Aorta (tissue), 5 donors: ENCODE data around the gene SEH1L. TPM values are rescaled to one million over a fixed set of nuclear protein-coding genes. Genes with fewer than 3 reads are reported as not detected.
"Not testable (repeated sequence)": the region's sequence is repeated elsewhere in the genome, so short reads cannot be mapped to it uniquely, and the experiment has no call there.

Experiments
- ATAC-seq: fragments of 200-7000 bp; cut with Tn5 transposase; one replicate; pipeline ENCODE4 v1.9.1; 2022; ENCODE audit warnings: moderate library complexity; ENCODE audit not compliant: low FRiP score
- DNase-seq, 2 donors: peaks; one replicate each; pipeline ENCODE4 v3.0.0-alpha.2; 2020
- H3K27ac ChIP-seq, 2 donors: one replicate each; pipeline ENCODE4 v1.5.1; 2013; ENCODE audit warnings: low read length in 2 of 2, mild to moderate bottlenecking in 2 of 2, moderate library complexity in 2 of 2, control low read depth in 1 of 2, inconsistent platforms in 1 of 2, low read depth in 1 of 2
- H3K27me3 ChIP-seq, 2 donors: one replicate each; pipeline ENCODE4 v1.6.1; 2013; ENCODE audit warnings: control low read depth in 1 of 2, low read length in 1 of 2, mild to moderate bottlenecking in 1 of 2, moderate library complexity in 1 of 2; ENCODE audit not compliant: insufficient read depth in 2 of 2, control insufficient read depth in 1 of 2
- H3K36me3 ChIP-seq, 2 donors: one replicate each; pipeline ENCODE4 v1.6.1; 2013; ENCODE audit warnings: control low read depth in 1 of 2, low read length in 1 of 2, mild to moderate bottlenecking in 1 of 2; ENCODE audit not compliant: insufficient read depth in 2 of 2, control insufficient read depth in 1 of 2
- H3K4me1 ChIP-seq, 2 donors: one replicate each; pipeline ENCODE4 v1.6.1; 2013; ENCODE audit warnings: low read length in 2 of 2, control low read depth in 1 of 2, mild to moderate bottlenecking in 1 of 2, moderate library complexity in 1 of 2; ENCODE audit not compliant: insufficient read depth in 2 of 2, control insufficient read depth in 1 of 2
- H3K4me3 ChIP-seq, 2 donors: one replicate each; pipeline ENCODE4 v1.5.1; 2013; ENCODE audit warnings: low read length in 2 of 2, control low read depth in 1 of 2, mild to moderate bottlenecking in 1 of 2
- H3K9me3 ChIP-seq: one replicate; pipeline ENCODE4 v1.6.1; 2013; ENCODE audit warnings: mild to moderate bottlenecking, low read length; ENCODE audit not compliant: control insufficient read depth
- WGBS, 2 donors: extraction: QIAGEN DNeasy Blood & Tissue Kit; methylation state at CpG; one replicate each; pipeline ENCODE4 v1.1.7; 2013; 5-methylcytosine and 5-hydroxymethylcytosine counted together
- intact Hi-C, 2 donors: fragments of 100-400 bp; cut with DNase I; formaldehyde crosslinking; loops; one replicate each; pipeline versions ENCODE4 v1.14.2 to v1.15.0; 2022
- polyA plus RNA-seq, 2 donors: library from polyadenylated mRNA; stranded (reverse); fragments of 200-250 nt; gene quantifications; one replicate each; pipeline ENCODE4 v1.2.3, GENCODE V29; 2013
- total RNA-seq, 2 donors: library from RNA; stranded (reverse); fragmentation: NEBNext Ultra II Directional; extraction: Animal tissue kit (Norgen Biotek cat#: 25700); gene quantifications; one replicate each; pipeline ENCODE4 v1.2.1, GENCODE V29; 2021
- donor health status: healthy with polysubstance abuse.
- donor health status: Bipolar disorder and iron deficiency.
- donor health status: DM: no; HTN: no; CAD: no.
- donor health status: DM: no; HTN: no; CAD: no.
- donor health status: DM: yes; HTN: yes; CAD: no.

The SEH1L gene
- total and polyA plus RNA-seq, 4 donors: 10.8 to 45.9 (median 24.7) TPM

GRCh38 chr18:12960395-12960794 lies 12.6 kb downstream of the SEH1L start:
- Histone ChIP-seq H3K4me3 (no peak overlapping the region), H3K27ac (no peak overlapping the region), H3K9me3 (no peaks in the 10 kb centered on the region), H3K27me3 (peaks cover 0 to 1% of the 10 kb centered on the region in 2 donors), H3K36me3 (peaks cover 4 to 8% of the 10 kb centered on the region in 2 donors), H3K4me1 (no peaks in the 10 kb centered on the region)
- no peak for ATAC-seq
- no peak for DNase-seq
- 93 to 97% methylated on average over 2 of the region's 2 CpGs for WGBS, 2 donors
- intact Hi-C loops: no loop called here

DNA sequence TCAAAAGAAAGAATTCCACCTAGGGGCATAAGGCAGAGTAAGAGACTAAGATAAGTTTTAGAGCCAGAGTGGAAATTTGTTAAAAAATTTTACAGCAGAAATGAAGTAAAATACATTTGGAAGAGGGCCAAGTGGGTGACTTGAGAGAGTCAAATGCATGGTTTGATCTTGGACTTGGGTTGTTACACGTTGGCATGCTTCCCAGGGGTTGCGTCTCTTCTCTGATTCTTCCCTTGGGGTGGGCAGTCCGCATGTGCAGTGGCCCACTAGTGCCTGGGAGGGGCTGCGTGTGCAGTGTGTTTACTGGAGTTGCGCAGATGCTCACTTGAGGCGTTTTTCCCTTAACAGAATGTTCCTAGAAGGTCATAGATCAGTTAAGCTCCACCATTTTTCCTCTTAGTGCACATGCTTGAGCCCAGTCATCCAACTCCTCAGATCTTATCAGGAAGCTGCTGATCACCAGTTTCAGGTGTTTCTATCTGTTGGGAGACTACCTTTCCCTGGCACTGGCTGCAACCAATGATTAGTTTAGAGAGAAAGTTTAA lies 13.1 kb downstream of the SEH1L start:
- Histone ChIP-seq H3K36me3 (peaks cover 4 to 8% of the 10 kb centered on the region in 2 donors), H3K27ac (no peak overlapping the region), H3K27me3 (peaks cover 0 to 1% of the 10 kb centered on the region in 2 donors), H3K9me3 (no peaks in the 10 kb centered on the region), H3K4me1 (no peaks in the 10 kb centered on the region), H3K4me3 (no peak overlapping the region)
- DNase-seq (no peak), ATAC-seq (no peak)
- 74 to 83% methylated on average over 6 of the region's 6 CpGs for WGBS, 2 donors
- intact Hi-C loops: no loop called here

GRCh38 chr18:12963069-12963468 lies 15.3 kb downstream of the SEH1L start:
- H3K27me3 ChIP-seq: no peaks in the 10 kb centered on the region
- intact Hi-C loops: no loop called here
- H3K36me3 ChIP-seq: peaks cover 4 to 5% of the 10 kb centered on the region in 2 donors
- no peaks in the 10 kb centered on the region for H3K4me1 ChIP-seq
- ATAC-seq (no peak), DNase-seq (no peak)
- no peak overlapping the region for H3K4me3 ChIP-seq
- H3K9me3 ChIP-seq: no peaks in the 10 kb centered on the region
- WGBS, 2 donors: 95% methylated on average over 1 of the region's 1 CpG
- H3K27ac ChIP-seq: no peak overlapping the region

DNA sequence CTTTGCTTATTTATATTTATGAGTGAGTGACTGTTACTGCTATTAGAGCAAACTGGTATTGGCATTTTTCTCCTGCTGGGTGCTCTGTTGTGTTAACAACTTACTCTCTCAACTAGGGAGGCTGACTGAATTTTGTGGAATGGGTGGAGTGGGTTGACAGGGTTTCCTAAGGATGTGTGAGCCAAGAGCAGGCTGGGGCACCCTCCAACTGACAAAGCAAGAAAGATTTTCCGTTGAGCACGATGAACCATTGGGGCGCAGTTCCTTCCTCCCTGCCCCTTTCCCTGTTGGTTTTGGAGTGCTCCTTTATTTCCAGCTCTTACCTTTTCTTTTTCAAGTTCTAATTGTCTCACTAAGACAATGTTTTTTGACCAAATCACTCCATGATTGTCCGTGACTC lies 20.3 kb downstream of the SEH1L start:
- H3K36me3 ChIP-seq: peaks cover 0 to 4% of the 10 kb centered on the region in 2 donors
- H3K4me1 ChIP-seq: no peaks in the 10 kb centered on the region
- no peak for ATAC-seq
- H3K27me3 ChIP-seq: no peaks in the 10 kb centered on the region
- no peak for DNase-seq
- no peak overlapping the region for H3K27ac ChIP-seq
- H3K9me3 ChIP-seq: no peaks in the 10 kb centered on the region
- WGBS, 2 donors: 70 to 78% methylated on average over 4 of the region's 4 CpGs
- intact Hi-C loops: no loop called here
- no peak overlapping the region for H3K4me3 ChIP-seq

- DNase-seq (no peak), ATAC-seq (no peak)
- 83 to 87% methylated on average over 6 of the region's 6 CpGs for WGBS, 2 donors
- intact Hi-C loops: no loop called here
- Histone ChIP-seq H3K36me3 (peaks cover 0 to 2% of the 10 kb centered on the region in 2 donors), H3K4me1 (no peaks in the 10 kb centered on the region), H3K4me3 (no peak overlapping the region), H3K27ac (no peak overlapping the region), H3K9me3 (no peaks in the 10 kb centered on the region), H3K27me3 (no peaks in the 10 kb centered on the region)
These were observed 20.8 kb downstream of the SEH1L start for GRCh38 chr18:12968619-12969018.

DNA sequence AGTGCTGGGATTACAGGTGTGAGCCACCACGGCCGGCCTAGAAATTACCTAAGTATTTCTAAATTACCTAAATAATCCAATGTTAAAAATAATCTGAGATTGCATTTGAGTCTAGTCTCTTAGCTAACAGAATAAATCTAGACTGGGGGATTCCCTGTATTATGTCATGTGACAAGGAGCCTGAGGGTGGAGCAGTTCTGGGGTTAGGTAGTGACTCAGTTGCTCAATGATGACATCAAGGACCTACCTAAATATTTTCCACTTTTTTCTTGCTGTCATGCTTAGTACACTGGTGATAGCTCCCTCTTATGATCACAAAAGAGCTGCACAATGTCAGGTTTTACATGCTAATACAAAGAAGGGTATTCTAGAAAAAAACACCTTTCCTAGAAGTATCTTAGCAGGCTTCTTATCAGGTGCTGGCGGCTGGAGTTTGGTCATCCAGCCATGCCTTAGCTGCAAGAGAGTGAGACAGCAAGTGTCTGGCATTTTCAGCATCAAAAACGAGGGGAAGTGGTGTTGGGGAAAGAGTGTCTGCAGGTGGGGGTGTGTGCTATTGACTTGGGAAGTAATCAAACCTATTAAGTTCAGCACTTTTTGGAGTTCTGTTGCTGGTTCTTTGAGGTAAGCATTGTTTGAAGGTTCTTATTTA lies 25.9 kb downstream of the SEH1L start:
- no peak for DNase-seq
- 91 to 94% methylated on average over 4 of the region's 4 CpGs for WGBS, 2 donors
- no peaks in the 10 kb centered on the region for H3K4me1 ChIP-seq
- peaks cover 0 to 2% of the 10 kb centered on the region in 2 donors for H3K36me3 ChIP-seq
- ATAC-seq: no peak
- H3K4me3 ChIP-seq: no peak overlapping the region
- H3K9me3 ChIP-seq: no peaks in the 10 kb centered on the region
- H3K27me3 ChIP-seq: no peaks in the 10 kb centered on the region
- intact Hi-C loops: no loop called here
- no peak overlapping the region for H3K27ac ChIP-seq

GRCh38 chr18:12975488-12975887 lies 27.7 kb downstream of the SEH1L start:
- intact Hi-C loops: no loop called here
- no peak for ATAC-seq
- H3K4me1 ChIP-seq: no peaks in the 10 kb centered on the region
- DNase-seq: no peak
- no peaks in the 10 kb centered on the region for H3K9me3 ChIP-seq
- H3K4me3 ChIP-seq: no peak overlapping the region
- no peak overlapping the region for H3K27ac ChIP-seq
- H3K27me3 ChIP-seq: no peaks in the 10 kb centered on the region
- peaks cover 0 to 2% of the 10 kb centered on the region in 2 donors for H3K36me3 ChIP-seq
- 97 to 98% methylated on average over 6 of the region's 6 CpGs for WGBS, 2 donors

GRCh38 chr18:12976305-12976704 lies 28.5 kb downstream of the SEH1L start:
- no peaks in the 10 kb centered on the region for H3K4me1 ChIP-seq
- no peak overlapping the region for H3K4me3 ChIP-seq
- H3K9me3 ChIP-seq: no peaks in the 10 kb centered on the region
- ATAC-seq (no peak), DNase-seq (no peak)
- WGBS, 2 donors: 81 to 92% methylated on average over 12 of the region's 12 CpGs
- intact Hi-C loops: no loop called here
- no peak overlapping the region for H3K27ac ChIP-seq
- H3K36me3 ChIP-seq: peaks cover 0 to 2% of the 10 kb centered on the region in 2 donors
- H3K27me3 ChIP-seq: no peaks in the 10 kb centered on the region

DNA sequence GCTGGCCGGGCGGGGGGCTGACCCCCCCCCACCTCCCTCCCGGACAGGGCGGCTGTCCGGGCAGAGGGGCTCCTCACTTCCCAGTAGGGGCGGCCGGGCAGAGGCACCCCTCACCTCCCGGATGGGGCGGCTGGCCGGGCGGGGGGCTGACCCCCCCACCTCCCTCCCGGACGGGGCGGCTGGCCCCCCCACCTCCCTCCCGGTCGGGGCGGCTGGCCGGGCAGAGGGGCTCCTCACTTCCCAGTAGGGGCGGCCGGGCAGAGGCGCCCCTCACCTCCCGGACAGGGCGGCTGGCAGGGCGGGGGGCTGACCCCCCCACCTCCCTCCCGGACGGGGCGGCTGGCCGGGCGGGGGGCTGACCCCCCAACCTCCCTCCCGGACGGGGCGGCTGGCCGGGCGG lies 32.3 kb downstream of the SEH1L start:
- intact Hi-C loops, H3K36me3 ChIP-seq, H3K4me3 ChIP-seq, H3K9me3 ChIP-seq, DNase-seq, H3K4me1 ChIP-seq, ATAC-seq, H3K27ac ChIP-seq, H3K27me3 ChIP-seq: not testable (repeated sequence)
- 87% methylated on average over 25 of the region's 34 CpGs; no CpG with 5 or more reads in 1 of the 2 donors for WGBS, 2 donors
